GM04503 (cell line): ENCODE data around the gene RPL38.

ENCODE experiments used
- DNase-seq: peaks from one replicate; pipeline ENCODE4 v3.0.0-alpha.2; 2012; ENCODE audit warnings: low read depth

The RPL38 gene

DNA sequence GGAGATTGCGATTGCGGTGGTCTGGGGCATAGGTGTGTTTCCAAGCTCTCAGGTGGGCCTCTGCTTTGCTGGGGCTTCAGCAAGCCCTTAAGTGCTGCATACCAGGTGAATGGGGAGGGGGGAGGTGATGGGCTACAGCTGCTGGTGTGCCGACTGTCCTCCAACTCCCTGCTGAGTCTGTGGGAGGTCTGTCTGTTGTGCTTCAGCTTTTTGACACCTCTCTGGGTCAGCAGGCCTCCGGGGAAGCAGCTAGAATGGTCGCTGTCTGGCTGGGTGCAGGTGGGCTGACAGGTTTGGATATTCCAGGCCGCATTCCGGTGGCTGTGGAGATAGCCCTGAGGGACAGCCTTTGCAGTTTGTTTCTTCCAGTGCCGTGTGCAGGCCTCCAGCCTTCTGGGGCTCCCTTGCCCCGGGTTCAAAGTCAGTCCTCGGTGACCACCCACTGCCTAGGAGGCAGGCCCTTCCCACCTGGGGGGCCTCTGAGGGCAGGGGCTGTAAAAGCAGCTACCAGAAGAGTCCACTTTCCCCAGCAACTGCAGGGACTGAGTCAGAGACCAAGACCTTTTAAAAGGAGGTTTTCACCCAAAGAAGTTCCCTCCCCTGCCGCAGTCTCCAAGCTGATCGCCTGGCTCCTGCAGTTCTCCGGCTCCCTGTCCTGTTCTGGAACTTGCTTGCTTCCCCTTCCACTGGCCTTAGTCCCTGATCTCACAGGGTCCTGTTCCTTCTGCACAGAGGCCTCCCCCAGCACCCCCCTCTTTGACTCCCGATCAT, 7.8 kb downstream of the RPL38 start:
- DNase-seq = no peak

DNA sequence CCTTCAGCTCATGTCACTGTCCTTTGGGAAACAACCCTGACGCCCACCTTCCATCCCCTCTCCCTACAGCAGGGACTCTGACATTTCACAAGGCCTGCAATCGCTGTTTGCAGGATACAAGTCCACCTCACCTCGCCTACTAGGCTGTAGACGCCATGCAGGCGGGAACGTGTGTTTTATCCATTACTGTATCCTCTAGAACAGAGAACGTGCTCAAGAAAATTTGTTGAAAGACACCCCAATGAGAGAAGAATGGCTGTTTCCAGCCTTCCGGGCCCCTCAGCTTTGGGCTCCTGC, 8.4 kb downstream of the RPL38 start:
- DNase-seq = no peak

DNA sequence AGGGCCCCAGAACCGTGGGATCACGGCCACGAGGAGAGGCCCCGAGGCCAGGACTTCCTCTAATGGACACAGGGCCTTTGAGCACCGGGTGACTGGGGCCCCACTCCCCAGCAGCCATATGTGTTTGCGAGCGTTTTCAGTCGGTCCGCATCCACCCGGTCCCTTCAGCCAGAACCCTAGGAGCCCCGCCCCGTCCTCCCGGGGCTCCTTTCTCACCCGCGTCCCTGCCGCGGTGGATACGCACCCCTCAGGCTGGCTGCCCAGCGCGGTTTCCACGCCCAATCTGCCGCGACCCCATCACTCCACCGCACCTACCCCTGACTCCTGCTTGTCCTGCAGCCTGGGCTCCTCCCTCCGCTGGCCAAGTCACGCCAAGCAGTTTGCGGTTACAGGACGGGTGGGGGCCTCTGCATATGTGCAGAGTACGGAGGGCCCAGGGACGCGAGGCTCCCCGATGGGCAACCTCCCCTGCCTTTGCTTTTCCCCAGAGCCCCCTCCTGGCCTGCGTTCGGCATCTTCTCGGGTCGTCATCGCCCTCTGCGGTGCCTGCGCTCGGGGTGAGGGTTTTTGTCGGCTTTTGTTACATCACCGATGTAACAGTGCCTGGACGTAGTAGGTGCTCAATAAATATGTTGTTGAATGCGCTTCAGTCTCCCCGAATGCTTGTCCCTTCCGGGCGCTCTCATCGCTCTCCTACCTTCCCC, 8.9 kb downstream of the RPL38 start:
- DNase-seq = no peak

DNA sequence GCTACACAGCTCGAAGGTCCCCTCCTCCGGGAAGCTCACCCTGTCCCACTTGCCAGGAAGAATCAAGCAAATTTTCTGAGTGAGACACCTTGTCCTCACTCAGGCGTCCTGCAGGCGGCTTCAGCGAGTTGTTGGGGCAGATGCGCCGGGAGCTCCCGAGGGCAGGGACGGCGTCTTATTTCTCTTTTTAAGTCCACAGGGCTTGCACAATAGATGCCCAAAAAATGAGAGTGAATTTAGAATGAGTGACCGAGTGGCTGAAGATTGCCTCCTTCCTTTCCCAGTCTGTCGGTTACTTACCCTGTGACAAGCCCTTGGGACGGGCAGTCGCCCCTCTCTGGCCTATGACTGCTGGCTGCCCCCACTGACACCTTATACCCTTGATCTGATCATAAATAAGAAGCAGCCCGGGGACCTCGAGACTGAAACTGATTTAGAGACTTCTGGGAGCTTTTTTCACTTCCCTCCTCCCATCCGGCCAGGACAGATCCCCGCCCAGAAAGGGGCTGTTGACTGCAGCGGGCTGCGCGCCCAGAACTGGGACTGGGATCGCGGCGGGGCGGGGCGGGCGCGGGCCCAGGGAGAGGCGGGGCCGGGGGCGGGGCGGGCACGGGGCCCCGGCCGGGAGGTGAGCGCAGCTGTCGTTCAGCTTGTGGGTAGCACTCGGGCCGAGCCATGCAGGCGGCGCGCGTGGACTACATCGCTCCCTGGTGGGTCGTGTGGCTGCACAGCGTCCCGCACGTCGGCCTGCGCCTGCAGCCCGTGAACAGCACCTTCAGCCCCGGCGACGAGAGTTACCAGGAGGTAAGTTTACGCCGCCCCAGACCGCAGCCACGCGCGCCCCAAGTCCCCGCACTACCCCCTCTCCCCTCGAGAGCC, 9.7 kb downstream of the RPL38 start, which contains the start of gene TTYH2:
Gene TTYH2, plus strand, starts transcription at position 659 of the 879 bp plus-strand sequence. Its CDS starts 17 bp downstream, at position 676.
- DNase-seq = peak; percentile 35

DNA sequence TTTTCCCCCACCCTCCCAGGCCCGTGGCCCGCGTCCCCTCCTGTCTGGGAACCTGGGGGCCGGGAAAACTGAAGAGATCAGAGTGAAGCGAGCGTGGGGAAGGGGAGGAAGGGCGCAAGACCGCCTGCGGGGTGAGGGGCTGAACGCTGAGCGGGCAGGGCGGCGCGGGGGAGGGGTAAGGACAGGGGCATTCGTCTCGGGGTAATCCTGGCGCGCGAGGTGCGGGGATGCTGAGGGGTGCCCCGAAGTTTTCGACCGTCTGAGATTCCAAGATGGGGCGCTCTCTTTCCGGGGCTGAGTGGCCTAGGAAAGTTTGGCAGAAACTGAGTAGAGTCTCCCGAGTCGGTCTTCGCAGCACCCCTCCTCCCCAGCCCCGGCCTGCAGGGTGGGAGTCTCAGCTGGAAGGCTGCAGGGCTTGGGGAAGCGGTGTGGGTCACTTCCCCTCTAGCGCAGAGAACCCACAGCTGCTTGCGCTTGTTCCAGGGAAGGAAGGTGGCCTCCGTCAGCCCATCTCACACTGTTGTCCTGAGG, 10.4 kb downstream of the RPL38 start:
- DNase-seq = no peak

DNA sequence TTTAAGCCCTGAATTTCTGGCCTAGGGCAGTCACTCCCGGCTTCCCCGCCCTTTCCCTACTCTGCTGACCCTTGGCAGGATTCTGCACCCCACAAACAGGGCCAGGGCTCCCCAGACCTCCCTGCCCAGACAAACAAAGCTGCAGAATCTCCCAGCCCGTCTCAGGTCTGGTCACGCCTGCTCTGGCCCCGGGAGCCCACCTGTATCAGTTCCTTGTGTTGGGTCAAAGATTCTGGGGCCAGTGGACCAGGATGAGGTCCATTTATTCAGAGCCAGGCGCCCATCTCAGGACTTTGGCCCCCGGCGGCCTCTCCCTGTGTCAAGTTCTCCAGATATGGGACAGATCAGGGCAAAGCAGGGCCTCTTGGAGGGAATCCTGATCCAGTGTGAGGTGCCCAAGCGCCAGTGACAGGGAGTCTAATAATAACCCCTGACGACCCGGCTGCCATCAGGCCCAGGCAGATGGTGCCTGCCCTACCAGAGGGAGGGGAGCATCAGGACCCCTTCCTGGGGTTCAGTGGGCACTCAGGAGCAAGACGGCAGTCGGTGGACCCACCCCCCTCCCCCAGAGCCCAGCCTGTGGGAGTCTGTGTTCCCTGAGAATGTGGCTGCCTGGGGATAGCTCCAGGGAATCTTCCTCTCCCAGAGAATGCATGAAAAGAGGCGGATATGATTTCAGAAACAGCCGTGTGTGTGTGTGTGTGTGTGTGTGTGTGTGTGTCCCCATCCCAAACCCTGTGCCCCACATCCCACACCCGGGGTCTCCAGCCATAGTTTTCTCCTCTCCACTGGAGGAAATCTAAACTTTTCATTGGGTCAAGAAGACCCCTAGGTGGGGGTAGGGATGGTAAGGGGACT, 11.2 kb downstream of the RPL38 start:
- no peak for DNase-seq

DNA sequence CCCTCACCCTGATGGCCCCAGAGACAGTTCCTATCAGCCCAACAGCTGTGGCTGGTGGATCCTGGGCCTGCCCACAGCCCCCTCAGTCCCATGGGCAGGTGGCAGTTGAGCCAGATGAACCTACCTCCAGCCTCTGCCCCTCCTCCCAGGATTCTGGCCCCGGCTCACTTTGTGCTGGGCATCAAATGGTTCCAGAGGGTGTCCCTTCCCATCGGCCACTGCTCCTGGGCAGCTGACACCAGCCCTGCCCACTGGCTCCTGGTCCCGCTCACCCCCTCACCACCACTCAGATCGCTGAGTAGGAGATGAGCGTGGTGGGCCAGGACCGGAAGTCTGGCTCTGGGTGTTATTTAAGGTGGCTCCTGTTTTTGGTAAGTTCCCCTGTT, 11.9 kb downstream of the RPL38 start:
- DNase-seq = no peak

DNA sequence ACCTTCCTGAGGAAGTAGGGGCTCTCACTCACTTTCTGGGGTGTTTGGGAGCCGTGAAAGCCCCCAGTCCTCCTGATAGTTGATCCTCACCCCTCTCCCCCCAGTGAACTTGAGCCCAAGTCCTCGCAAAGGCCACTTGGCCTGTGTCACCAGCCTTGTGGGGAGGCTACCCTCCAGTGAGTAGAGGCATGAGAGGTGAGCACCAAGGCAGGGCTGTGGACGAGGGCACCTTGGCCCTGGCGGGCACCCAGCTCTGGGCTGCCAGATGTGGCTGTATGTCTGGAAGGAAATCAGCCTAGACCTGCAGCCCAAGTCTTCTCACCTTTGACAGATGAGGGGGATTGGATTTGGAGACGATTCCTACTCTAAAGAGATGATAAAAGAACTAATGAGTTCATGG, 13.0 kb downstream of the RPL38 start:
- no peak for DNase-seq

DNA sequence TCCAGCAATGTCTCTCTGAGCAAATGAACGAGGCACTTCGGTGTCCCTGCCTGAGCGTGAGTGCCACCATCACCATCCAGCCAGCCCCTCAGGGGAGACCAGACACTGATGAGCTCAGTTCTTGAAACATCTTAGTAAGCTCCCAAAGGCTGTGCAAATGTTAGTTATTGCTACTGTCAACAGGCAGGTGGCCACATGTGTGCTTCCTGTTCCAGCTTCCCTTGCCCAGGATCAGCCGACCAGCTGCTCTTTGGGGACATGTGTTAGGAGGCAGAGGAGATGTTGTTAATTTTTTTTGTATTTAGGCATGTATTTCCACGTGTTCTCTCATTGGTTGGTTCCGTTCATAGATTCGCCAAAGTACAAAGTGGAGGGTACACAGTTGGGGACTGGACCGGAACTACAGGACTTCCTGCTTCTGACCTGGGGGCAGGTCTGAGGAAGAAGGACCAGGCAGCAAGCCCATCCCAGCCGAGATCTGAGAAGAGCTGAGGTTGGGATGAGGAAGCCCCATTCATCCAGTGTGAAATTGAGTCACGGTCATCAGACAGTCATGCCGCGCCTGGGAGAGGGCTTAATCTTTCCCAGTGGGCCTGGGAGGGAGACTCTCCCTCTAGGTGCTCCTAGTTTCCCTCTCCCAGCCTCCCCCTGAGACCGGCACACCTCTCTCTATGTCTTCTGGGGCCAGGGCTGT, 13.7 kb downstream of the RPL38 start:
- no peak for DNase-seq

DNA sequence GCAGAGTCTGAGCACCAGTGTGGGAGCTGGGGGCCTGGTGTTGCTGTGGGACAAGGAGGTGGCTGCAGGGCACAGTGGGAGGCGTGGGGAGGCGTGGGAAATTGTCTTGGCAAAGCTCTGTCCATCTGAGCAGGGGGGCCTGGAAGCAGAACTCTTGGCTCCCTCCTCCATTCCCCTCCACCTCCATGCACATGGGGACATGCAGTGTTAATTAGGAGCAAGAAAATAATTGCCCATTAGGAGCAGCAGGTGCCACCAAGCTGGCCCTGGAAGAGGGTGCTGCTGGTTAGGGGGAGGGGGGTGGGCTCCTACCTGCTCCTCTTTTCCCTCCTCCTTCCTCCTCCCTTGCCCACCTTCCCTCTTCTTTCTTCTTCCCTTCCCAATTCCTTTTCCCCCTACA, 14.4 kb downstream of the RPL38 start:
- DNase-seq = no peak

DNA sequence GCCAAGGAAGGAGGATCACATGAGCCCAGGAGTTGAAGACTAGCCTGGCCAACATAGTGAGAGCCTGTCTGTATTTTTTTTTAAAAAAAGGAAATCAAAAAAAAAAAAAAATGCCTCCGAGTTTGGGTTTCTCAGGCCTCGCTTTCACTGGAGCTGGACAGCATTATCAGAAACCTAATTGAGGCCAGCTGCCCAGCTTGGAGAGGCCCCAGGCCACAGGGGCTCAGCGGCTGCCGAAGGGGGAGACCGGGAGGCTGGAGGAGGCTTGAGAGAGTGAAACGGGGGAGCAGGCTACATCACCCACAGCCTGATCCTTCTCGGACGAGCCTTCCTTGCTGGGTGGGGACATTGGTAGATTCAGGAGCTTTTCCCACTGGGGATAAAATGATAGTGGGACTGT, 15.0 kb downstream of the RPL38 start:
- DNase-seq = no peak

DNA sequence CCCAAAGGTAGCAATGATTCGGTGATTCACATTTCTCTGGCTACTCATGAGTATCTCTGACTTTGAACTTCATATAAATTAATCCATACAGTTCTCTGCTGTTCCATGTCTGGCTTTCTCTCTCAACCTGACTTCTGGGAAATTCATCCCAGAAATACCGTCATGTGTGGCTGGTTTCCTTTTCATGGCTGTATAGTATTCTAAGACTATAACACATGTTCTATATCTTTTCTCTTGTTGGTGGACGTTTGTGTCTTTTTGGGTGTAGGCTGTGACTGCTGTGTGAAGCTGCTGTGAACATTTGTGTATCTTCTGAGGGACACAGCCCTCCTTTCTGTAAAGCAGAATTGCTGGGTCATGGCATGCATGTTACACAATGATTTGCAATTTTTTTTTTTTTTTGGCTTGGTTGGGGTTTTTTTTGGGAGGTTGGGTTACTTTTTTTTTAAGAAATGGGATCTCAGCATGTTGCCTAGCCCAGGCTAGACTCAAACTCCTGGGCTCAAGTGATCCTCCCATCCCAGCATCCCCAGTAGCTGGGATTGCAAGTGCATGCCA, 16.2 kb downstream of the RPL38 start:
- no peak for DNase-seq

DNA sequence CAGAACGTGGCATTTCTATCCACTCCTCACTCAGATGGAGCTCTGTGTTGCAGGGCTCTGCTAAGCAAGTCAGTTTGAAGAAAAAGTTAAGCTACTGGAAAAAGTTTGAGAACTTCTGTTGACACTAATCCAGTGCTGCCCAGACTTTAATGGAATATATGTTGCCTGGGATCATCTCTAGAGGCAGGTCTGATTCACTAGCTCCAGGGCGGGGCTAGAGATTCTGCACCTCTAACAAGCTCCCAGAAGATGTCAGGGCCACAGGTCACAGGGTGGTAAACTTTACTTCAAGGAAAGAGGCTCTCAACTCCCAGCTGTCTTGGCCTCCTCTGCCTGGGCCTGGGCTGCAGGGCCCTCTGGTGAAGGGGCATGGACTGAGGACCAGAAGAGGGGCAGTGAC, 16.7 kb downstream of the RPL38 start:
- no peak for DNase-seq

DNA sequence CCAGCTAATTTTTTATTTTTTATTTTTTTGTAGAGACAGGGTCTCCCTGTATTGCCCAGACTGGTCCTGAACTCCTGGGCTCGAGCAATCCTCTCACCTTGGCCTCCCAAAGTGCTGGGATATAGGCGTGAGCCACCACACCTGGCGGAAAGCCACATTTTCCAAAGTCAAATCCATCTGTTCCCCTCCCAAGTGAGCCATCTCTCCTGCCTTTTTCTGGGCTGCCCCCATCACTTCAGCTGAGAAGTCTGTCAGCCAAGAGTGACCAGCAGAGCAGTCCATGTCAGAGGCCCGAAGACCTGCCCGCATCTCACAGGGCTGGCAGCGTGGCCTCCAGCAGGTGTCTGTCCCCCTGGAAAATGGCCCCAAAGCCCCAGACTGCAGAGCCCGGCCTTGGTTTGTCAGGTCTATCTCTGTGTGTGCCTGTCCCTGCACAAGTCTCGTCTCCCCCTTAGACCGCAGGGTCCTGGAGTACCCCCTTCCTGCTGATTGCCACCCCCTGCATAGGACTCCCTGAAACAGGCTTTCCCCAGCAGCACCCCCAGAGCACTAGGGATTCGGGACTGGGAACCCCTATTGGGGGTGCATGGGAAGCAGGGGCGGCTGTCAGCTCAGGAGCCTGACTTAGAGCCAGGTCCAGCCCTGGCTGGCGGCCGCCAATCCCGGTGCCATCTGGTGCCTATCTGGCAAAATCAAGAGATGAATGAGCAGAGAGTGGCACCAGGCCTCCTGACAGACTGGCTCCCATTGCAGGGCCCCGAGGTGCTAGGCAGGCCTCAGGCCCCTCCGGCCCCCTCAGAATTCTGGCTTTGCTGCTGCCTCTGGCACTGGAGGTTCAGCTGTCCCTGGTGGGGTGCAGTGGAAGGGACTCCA, 17.7 kb downstream of the RPL38 start:
- no peak for DNase-seq

DNA sequence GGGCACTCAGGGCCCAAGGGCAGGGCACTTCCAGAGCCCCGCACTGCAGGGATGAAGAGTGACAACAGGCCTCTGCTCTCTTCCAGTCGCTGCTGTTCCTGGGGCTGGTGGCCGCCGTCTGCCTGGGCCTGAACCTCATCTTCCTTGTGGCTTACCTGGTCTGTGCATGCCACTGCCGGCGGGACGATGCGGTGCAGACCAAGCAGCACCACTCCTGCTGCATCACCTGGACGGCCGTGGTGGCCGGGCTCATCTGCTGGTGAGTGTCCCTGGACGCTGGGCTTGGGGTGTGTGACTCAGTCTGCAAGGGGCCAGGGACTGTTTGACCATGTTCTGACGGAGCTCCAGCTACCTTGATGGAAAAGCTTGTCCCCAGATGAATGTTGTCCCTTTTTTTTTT, 18.9 kb downstream of the RPL38 start:
- no peak for DNase-seq

DNA sequence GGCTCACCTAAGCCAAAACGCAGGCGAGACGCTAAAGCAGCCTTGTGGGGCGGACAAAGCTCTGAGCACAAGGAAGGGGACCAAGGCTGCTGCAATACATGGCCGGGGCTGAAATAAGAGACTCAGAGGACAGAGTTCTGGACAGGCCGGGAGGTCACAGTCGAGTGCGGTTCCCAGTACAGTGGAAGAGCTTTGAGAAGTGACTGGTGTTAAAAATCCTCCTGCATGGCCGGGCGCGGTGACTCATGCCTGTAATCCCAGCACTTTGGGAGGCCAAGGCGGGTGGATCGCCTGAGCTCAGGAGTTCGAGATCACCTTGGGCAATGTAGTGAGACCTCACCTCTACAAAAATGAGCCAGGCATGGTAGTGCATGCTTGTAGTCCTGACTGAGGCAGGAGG, 20.4 kb downstream of the RPL38 start:
- DNase-seq = no peak

DNA sequence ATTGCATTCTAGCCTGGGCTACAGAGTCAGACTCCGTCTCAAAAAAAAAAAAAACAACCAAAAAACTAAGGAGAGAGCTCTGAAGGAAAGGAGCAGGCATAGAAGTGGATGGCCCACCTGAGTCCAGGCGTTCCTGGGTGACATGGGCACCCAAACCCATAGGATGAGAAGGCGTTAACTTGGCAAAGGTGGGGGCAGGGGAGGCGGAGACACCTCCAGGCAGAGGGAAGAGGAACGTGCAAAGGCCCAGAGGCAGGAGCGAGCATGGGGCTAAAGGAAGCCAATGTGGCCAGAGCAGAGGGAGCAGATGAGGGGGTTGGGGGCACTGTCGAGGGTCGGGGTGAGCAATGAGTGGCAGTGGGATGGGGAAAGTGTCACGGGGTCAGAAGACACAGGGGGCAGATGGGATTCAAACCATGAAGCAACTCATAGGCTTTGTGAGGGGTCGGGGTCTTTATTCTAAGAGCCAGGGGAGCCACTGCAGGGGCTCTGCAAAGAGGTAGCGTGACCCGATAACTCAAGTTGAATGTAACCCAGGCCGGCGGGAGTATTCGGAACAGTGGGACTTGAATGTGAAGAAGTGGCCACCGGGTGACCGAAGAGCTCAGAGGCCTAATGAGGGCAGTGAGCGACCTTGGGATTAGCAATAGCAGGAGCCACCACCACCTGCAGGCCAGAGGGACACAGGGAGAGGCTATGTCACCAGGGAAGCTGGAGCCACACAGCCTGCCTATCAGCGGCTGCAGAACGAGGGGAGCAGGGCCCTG, 21.7 kb downstream of the RPL38 start:
- no peak for DNase-seq

DNA sequence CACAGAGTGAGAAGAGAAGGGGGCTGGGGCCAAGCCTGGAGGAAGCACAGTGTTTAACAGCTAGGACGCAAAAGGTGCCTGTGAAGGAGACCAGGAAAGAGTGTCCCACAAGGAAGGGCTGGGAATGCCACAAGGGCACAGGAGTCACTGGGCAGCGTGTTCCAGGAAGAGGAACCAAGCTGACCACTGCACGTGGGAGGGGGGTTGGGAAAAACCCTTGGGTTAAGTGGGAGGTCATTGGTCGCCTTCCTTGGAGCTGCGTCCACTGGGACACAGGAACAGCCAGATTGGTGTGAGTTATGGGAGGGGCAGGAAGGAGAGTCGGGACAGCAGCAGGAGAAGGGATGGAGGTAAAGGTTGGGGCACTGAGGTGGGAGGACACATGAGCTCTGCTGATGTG, 22.8 kb downstream of the RPL38 start:
- no peak for DNase-seq
